HEK293 (cell line): ENCODE results near the gene TEKTIP1.

Experiments
- CTCF ChIA-PET: fragments of 350-600 bp; formaldehyde crosslinking; extraction: SDS; loops from one replicate; lab custom pipeline; 2021; ENCODE audit warnings: antibody characterized with exemption; lab: Yijun Ruan, JAX
- POLR2A ChIA-PET: fragments of 300-600 bp; formaldehyde crosslinking; extraction: SDS; loops from one replicate; lab custom pipeline; 2020; ENCODE audit warnings: antibody characterized with exemption, inconsistent platforms; lab: Yijun Ruan, JAX
- H3K27ac ChIP-seq: fragments of 200-500 bp; sonication (Bioruptor generic); 2 replicates; pipeline ENCODE4 v1.5.1; 2014; ENCODE audit warnings: low read depth, low read length, control low read depth, inconsistent platforms; ENCODE audit errors: extremely low read depth
- H3K36me3 ChIP-seq, 2 experiments: fragments of 200-500 bp in 1 of 2; sonication (Bioruptor generic) in 1 of 2; 1 replicate in 1 of 2; 2 replicates in 1 of 2; pipeline ENCODE4 v1.5.1; 2014 to 2017; ENCODE audit warnings: inconsistent platforms in 2 of 2, low read length in 2 of 2; ENCODE audit not compliant: control insufficient read depth in 2 of 2, insufficient read depth in 1 of 2
- H3K4me1 ChIP-seq: fragments of 200-500 bp; sonication (Bioruptor generic); 2 replicates; pipeline ENCODE4 v1.5.1; 2014; ENCODE audit warnings: mild to moderate bottlenecking, low read length, inconsistent platforms; ENCODE audit not compliant: control insufficient read depth, insufficient read depth
- H3K4me3 ChIP-seq: 2 replicates; pipeline ENCODE4 v1.5.1; 2011; ENCODE audit warnings: low read depth, mild to moderate bottlenecking, control low read depth, low read length, moderate library complexity
- H3K9me3 ChIP-seq: fragments of 200-500 bp; sonication (Bioruptor generic); 2 replicates; pipeline ENCODE4 v1.5.1; 2014; ENCODE audit warnings: low read depth, low read length, inconsistent platforms; ENCODE audit not compliant: control insufficient read depth, insufficient read depth
- EGR2 ChIP-seq: fragments of 450-650 bp; formaldehyde crosslinking; IDR thresholded peaks from 2 replicates; pipeline ENCODE4 v1.5.1; 2016; ENCODE audit warnings: low read depth, missing biosample characterization, missing genetic modification characterization
- GFI1B ChIP-seq: fragments of 450-650 bp; formaldehyde crosslinking; IDR thresholded peaks from 2 replicates; pipeline ENCODE4 v1.5.1; 2016; ENCODE audit warnings: missing biosample characterization, missing genetic modification characterization
- GLIS1 ChIP-seq: fragments of 450-650 bp; formaldehyde crosslinking; IDR thresholded peaks from 2 replicates; pipeline ENCODE4 v1.5.1; 2016; ENCODE audit warnings: missing biosample characterization, missing genetic modification characterization
- GLIS2 ChIP-seq: fragments of 450-650 bp; formaldehyde crosslinking; IDR thresholded peaks from 2 replicates; pipeline ENCODE4 v1.5.1; 2016; ENCODE audit warnings: missing biosample characterization, missing genetic modification characterization
- IKZF3 ChIP-seq: fragments of 450-650 bp; IDR thresholded peaks from 2 replicates; pipeline ENCODE4 v1.5.0; 2018; ENCODE audit warnings: missing biosample characterization, mild to moderate bottlenecking, missing genetic modification characterization, moderate library complexity
- KLF10 ChIP-seq: fragments of 450-650 bp; IDR thresholded peaks from 2 replicates; pipeline ENCODE4 v1.5.1; 2018; ENCODE audit warnings: missing biosample characterization, mild to moderate bottlenecking, missing genetic modification characterization
- KLF17 ChIP-seq: fragments of 450-650 bp; formaldehyde crosslinking; IDR thresholded peaks from 2 replicates; pipeline ENCODE4 v1.5.1; 2016; ENCODE audit warnings: missing biosample characterization, missing genetic modification characterization
- KLF8 ChIP-seq: fragments of 450-650 bp; formaldehyde crosslinking; IDR thresholded peaks from 2 replicates; pipeline ENCODE4 v1.5.1; 2016; ENCODE audit warnings: missing biosample characterization, missing genetic modification characterization
- OVOL3 ChIP-seq: fragments of 450-650 bp; formaldehyde crosslinking; IDR thresholded peaks from 2 replicates; pipeline ENCODE4 v1.5.1; 2016; ENCODE audit warnings: missing biosample characterization, missing genetic modification characterization
- SP7 ChIP-seq: fragments of 450-650 bp; formaldehyde crosslinking; IDR thresholded peaks from 2 replicates; pipeline ENCODE4 v1.5.1; 2016; ENCODE audit warnings: missing biosample characterization, missing genetic modification characterization
- ZBTB8A ChIP-seq: fragments of 450-650 bp; formaldehyde crosslinking; IDR thresholded peaks from 2 replicates; pipeline ENCODE4 v1.5.1; 2016; ENCODE audit warnings: missing biosample characterization, missing genetic modification characterization
- ZFHX2 ChIP-seq: fragments of 450-650 bp; formaldehyde crosslinking; conservative IDR thresholded peaks from 2 replicates; pipeline ENCODE4 v1.5.1; 2016; ENCODE audit warnings: missing biosample characterization, missing genetic modification characterization
- ZNF138 ChIP-seq: fragments of 450-650 bp; formaldehyde crosslinking; IDR thresholded peaks from 2 replicates; pipeline ENCODE4 v1.5.1; 2016; ENCODE audit warnings: missing biosample characterization, missing genetic modification characterization, borderline replicate concordance
- ZNF16 ChIP-seq: fragments of 450-650 bp; formaldehyde crosslinking; IDR thresholded peaks from 2 replicates; pipeline ENCODE4 v1.5.1; 2016; ENCODE audit warnings: low read depth, missing biosample characterization, missing genetic modification characterization
- ZNF223 ChIP-seq: fragments of 450-650 bp; formaldehyde crosslinking; IDR thresholded peaks from 2 replicates; pipeline ENCODE4 v1.5.1; 2016; ENCODE audit warnings: missing biosample characterization, missing genetic modification characterization
- ZNF280C ChIP-seq: fragments of 450-650 bp; formaldehyde crosslinking; IDR thresholded peaks from 2 replicates; pipeline ENCODE4 v1.5.1; 2016; ENCODE audit warnings: missing biosample characterization, missing genetic modification characterization
- ZNF302 ChIP-seq: fragments of 450-650 bp; formaldehyde crosslinking; IDR thresholded peaks from 2 replicates; pipeline ENCODE4 v1.5.1; 2016; ENCODE audit warnings: missing biosample characterization, missing genetic modification characterization, low read depth
- ZNF341 ChIP-seq: fragments of 450-650 bp; formaldehyde crosslinking; IDR thresholded peaks from 2 replicates; pipeline ENCODE4; 2016; ENCODE audit warnings: low read depth, missing biosample characterization, missing genetic modification characterization
- ZNF37A ChIP-seq: fragments of 450-650 bp; IDR thresholded peaks from 2 replicates; pipeline ENCODE4 v1.5.1; 2018; ENCODE audit warnings: missing biosample characterization, missing genetic modification characterization
- ZNF391 ChIP-seq: fragments of 450-650 bp; formaldehyde crosslinking; IDR thresholded peaks from 2 replicates; pipeline ENCODE4 v1.5.1; 2016; ENCODE audit warnings: low read depth, missing biosample characterization, missing genetic modification characterization, borderline replicate concordance
- ZNF501 ChIP-seq: fragments of 450-650 bp; formaldehyde crosslinking; IDR thresholded peaks from 2 replicates; pipeline ENCODE4 v1.5.1; 2016; ENCODE audit warnings: missing biosample characterization, missing genetic modification characterization
- ZNF514 ChIP-seq: fragments of 450-650 bp; formaldehyde crosslinking; IDR thresholded peaks from 2 replicates; pipeline ENCODE4 v1.5.1; 2016; ENCODE audit warnings: missing biosample characterization, missing genetic modification characterization
- ZNF600 ChIP-seq: fragments of 450-650 bp; formaldehyde crosslinking; IDR thresholded peaks from 2 replicates; pipeline ENCODE4 v1.5.1; 2016; ENCODE audit warnings: missing biosample characterization, missing genetic modification characterization
- ZNF654 ChIP-seq: fragments of 450-650 bp; formaldehyde crosslinking; IDR thresholded peaks from 2 replicates; pipeline ENCODE4 v1.5.1; 2016; ENCODE audit warnings: low read depth, missing biosample characterization, missing genetic modification characterization
- ZNF692 ChIP-seq: fragments of 450-650 bp; formaldehyde crosslinking; IDR thresholded peaks from 2 replicates; pipeline ENCODE4 v1.5.1; 2016; ENCODE audit warnings: missing biosample characterization, missing genetic modification characterization
- ZNF76 ChIP-seq: fragments of 450-650 bp; formaldehyde crosslinking; IDR thresholded peaks from 2 replicates; pipeline ENCODE4; 2016; ENCODE audit warnings: low read depth, missing biosample characterization, missing genetic modification characterization, borderline replicate concordance
- ZSCAN5A ChIP-seq: fragments of 450-650 bp; formaldehyde crosslinking; IDR thresholded peaks from 2 replicates; pipeline ENCODE4 v1.5.1; 2016; ENCODE audit warnings: missing biosample characterization, missing genetic modification characterization
- ZXDB ChIP-seq: fragments of 450-650 bp; formaldehyde crosslinking; IDR thresholded peaks from 2 replicates; pipeline ENCODE4 v1.5.1; 2016; ENCODE audit warnings: missing biosample characterization, missing genetic modification characterization

The TEKTIP1 gene

GRCh38 chr19:3544742-3545668 lies 6.0 kb downstream of the TEKTIP1 start:
- CTCF ChIA-PET, result interaction anchor here (0.6 to 2.8 kb wide), 19 partner anchors 10 to 514 kb away, joined by 3 to 21 read pairs (median 3); no protein-coding TSS in a partner anchor
- H3K36me3 ChIP-seq, result peaks cover under 1 to 41% of the 10 kb centered on the region in 2 experiments; a peak in 2 of 3 replicates
- TF ChIP-seq ZNF302 (tag by site-specific recombination) (no peak), KLF10 (0 out of 2 replicates have a peak, but pooled peaks have one; percentile 38), GLIS2 (tag by site-specific recombination) (no peak), ZNF76 (tag by site-specific recombination) (0 out of 2 replicates have a peak, but pooled peaks have one; percentile 35), ZNF37A (no peak), KLF8 (tag by site-specific recombination) (peak; percentile 60), ZXDB (tag by site-specific recombination) (peak; percentile 49; the same call in 1 of the 2 replicates), ZNF654 (peak; percentile 32), ZBTB8A (tag by site-specific recombination) (0 out of 2 replicates have a peak, but pooled peaks have one; percentile 11), ZNF341 (tag by site-specific recombination) (peak; percentile 25; the same call in 1 of the 2 replicates), ZNF16 (tag by site-specific recombination) (peak; percentile 97), ZNF138 (tag by site-specific recombination) (no peak), ZNF514 (tag by site-specific recombination) (no peak), GFI1B (tag by site-specific recombination) (no peak), ZSCAN5A (tag by site-specific recombination) (peak; percentile 42; the same call in 1 of the 2 replicates), ZNF692 (tag by site-specific recombination) (peak; percentile 48; the same call in 1 of the 2 replicates), GLIS1 (tag by site-specific recombination) (0 out of 2 replicates have a peak, but pooled peaks have one; percentile 4), EGR2 (tag by site-specific recombination) (peak; percentile 91), ZNF391 (tag by site-specific recombination) (peak; percentile 83; the same call in 1 of the 2 replicates), ZNF223 (tag by site-specific recombination) (peak; percentile 54; the same call in 1 of the 2 replicates), IKZF3 (0 out of 2 replicates have a peak, but pooled peaks have one; percentile 32), ZNF600 (tag by site-specific recombination) (peak; percentile 82), ZFHX2 (tag by site-specific recombination) (peak; percentile 91), OVOL3 (tag by site-specific recombination) (no peak), ZNF280C (tag by site-specific recombination) (no peak), SP7 (tag by site-specific recombination) (peak; percentile 55), KLF17 (peak; percentile 23), ZNF501 (no peak)

More at GRCh38 chr19:3544742-3545668, 6.0 kb downstream of the TEKTIP1 start:
- Histone ChIP-seq H3K4me1 (no peaks in the 10 kb centered on the region), H3K27ac (no peak overlapping the region), H3K9me3 (no peaks in the 10 kb centered on the region), H3K4me3 (no peak overlapping the region)
- POLR2A ChIA-PET, result interaction anchor here (0.6 to 1.2 kb wide), 5 partner anchors 12 to 44 kb away, joined by 3 to 4 read pairs (median 3); no protein-coding TSS in a partner anchor
